HepG2 (cell line): ENCODE data around the gene PDP2. TPM values are rescaled to one million over a fixed set of nuclear protein-coding genes. Genes with fewer than 3 reads are reported as not detected.

ENCODE experiments used
- ATF3 ChIP-seq: sonication (generic); formaldehyde crosslinking; IDR thresholded peaks from 2 replicates; pipeline ENCODE4 v1.4.0; 2020; ENCODE audit warnings: missing genetic modification reagents
- CENPT ChIP-seq: sonication (generic); formaldehyde crosslinking; IDR thresholded peaks from 2 replicates; pipeline ENCODE4 v1.8.0; 2022; ENCODE audit warnings: low read depth, mild to moderate bottlenecking, moderate library complexity, missing genetic modification reagents
- DPF2 ChIP-seq: sonication (generic); formaldehyde crosslinking; IDR thresholded peaks from 2 replicates; pipeline ENCODE4 v1.4.0; 2020; ENCODE audit warnings: mild to moderate bottlenecking, low read depth, missing genetic modification reagents, borderline replicate concordance
- FOXC1 ChIP-seq: sonication (generic); formaldehyde crosslinking; IDR thresholded peaks from 2 replicates; pipeline ENCODE4 v1.8.0; 2022; ENCODE audit warnings: mild to moderate bottlenecking, missing genetic modification reagents, borderline replicate concordance
- FOXK2 ChIP-seq: fragments of 450-650 bp; IDR thresholded peaks from 2 replicates; pipeline ENCODE4 v1.6.1; 2016
- FOXP1 ChIP-seq, 2 experiments: fragments of 450-650 bp in 1 of 2; IDR thresholded peaks; 2 replicates each; pipeline ENCODE4 v1.6.1; 2017 to 2018; ENCODE audit warnings: antibody characterized with exemption in 1 of 2
- GABPB1 ChIP-seq: IDR thresholded peaks from 2 replicates; pipeline ENCODE4 v1.6.1; 2016; ENCODE audit warnings: mild to moderate bottlenecking, missing genetic modification reagents, moderate library complexity, missing compliant biosample characterization
- GPN1 ChIP-seq: sonication (generic); formaldehyde crosslinking; IDR thresholded peaks from 2 replicates; pipeline ENCODE4 v1.5.1; 2020; ENCODE audit warnings: missing genetic modification reagents, borderline replicate concordance
- HOXA5 ChIP-seq: sonication (generic); formaldehyde crosslinking; IDR thresholded peaks from 2 replicates; pipeline ENCODE4 v1.4.0; 2020; ENCODE audit warnings: missing genetic modification reagents
- MYC ChIP-seq: sonication (generic); formaldehyde crosslinking; IDR thresholded peaks from 2 replicates; pipeline ENCODE4 v1.9.0; 2021; ENCODE audit warnings: missing genetic modification reagents, borderline replicate concordance
- PCBP2 ChIP-seq: fragments of 200-400 bp; formaldehyde crosslinking; optimal IDR thresholded peaks from 2 replicates; pipeline ENCODE3; 2018; ENCODE audit warnings: low read length, low read depth; ENCODE audit not compliant: poor library complexity, severe bottlenecking
- POLR2A ChIP-seq, 2 experiments: IDR thresholded peaks; 2 replicates each; pipeline ENCODE4 v1.6.1; 2011; ENCODE audit warnings: low read depth in 2 of 2, low read length in 2 of 2, mild to moderate bottlenecking in 1 of 2, moderate library complexity in 1 of 2; ENCODE audit not compliant: insufficient read depth in 1 of 2
- PRDM10 ChIP-seq: sonication (generic); formaldehyde crosslinking; IDR thresholded peaks from 2 replicates; pipeline ENCODE4 v1.4.0; 2020; ENCODE audit warnings: low read depth, missing genetic modification reagents
- RFXAP ChIP-seq: sonication (generic); formaldehyde crosslinking; IDR thresholded peaks from 2 replicates; pipeline ENCODE4 v1.4.0; 2020; ENCODE audit warnings: missing genetic modification reagents, borderline replicate concordance
- TCF7 ChIP-seq: sonication (generic); IDR thresholded peaks from 2 replicates; pipeline ENCODE4 v1.6.1; 2016; ENCODE audit warnings: antibody characterized with exemption, low read depth
- YEATS4 ChIP-seq: sonication (generic); formaldehyde crosslinking; IDR thresholded peaks from 2 replicates; pipeline ENCODE4 v1.4.0; 2020; ENCODE audit warnings: missing genetic modification reagents, borderline replicate concordance
- ZBTB20 ChIP-seq: sonication (generic); formaldehyde crosslinking; IDR thresholded peaks from 2 replicates; pipeline ENCODE4 v1.8.1; 2023; ENCODE audit warnings: missing genetic modification reagents, low read depth, mild to moderate bottlenecking, borderline replicate concordance
- ZKSCAN1 ChIP-seq: fragments of 150-350 bp; IDR thresholded peaks from 2 replicates; pipeline ENCODE4 v1.6.1; 2014; ENCODE audit warnings: low read length
- ZMYM3 ChIP-seq: sonication (generic); formaldehyde crosslinking; IDR thresholded peaks from 2 replicates; pipeline ENCODE4 v1.5.1; 2020; ENCODE audit warnings: mild to moderate bottlenecking, missing genetic modification reagents
- ZNF251 ChIP-seq: sonication (generic); formaldehyde crosslinking; IDR thresholded peaks from 2 replicates; pipeline ENCODE4 v1.9.0; 2021; ENCODE audit warnings: mild to moderate bottlenecking, missing genetic modification reagents
- ZNF33A ChIP-seq: sonication (generic); formaldehyde crosslinking; IDR thresholded peaks from 2 replicates; pipeline ENCODE4 v1.5.1; 2020; ENCODE audit warnings: missing genetic modification reagents, mild to moderate bottlenecking, moderate library complexity, borderline replicate concordance
- ZNF501 ChIP-seq: sonication (generic); formaldehyde crosslinking; IDR thresholded peaks from 2 replicates; pipeline ENCODE4 v1.5.1; 2020; ENCODE audit warnings: mild to moderate bottlenecking, moderate library complexity, missing genetic modification reagents
- ZNF552 ChIP-seq: sonication (generic); formaldehyde crosslinking; IDR thresholded peaks from 2 replicates; pipeline ENCODE4 v1.9.0; 2022; ENCODE audit warnings: missing genetic modification reagents, mild to moderate bottlenecking, borderline replicate concordance
- ZNF569 ChIP-seq: sonication (generic); formaldehyde crosslinking; IDR thresholded peaks from 2 replicates; pipeline ENCODE4 v1.5.0; 2020; ENCODE audit warnings: mild to moderate bottlenecking, missing genetic modification reagents, moderate library complexity, borderline replicate concordance
- polyA plus RNA-seq, 8 experiments: library from polyadenylated mRNA; depleted of rRNA in 3 of 8; stranded (reverse) in 7 of 8; unstranded in 1 of 8; fragments of >200 nt; fragmentation: Illumina TruSeq in 4 of 8; extraction: Trizol in 4 of 8; gene quantifications; 2 replicates each; pipeline versions ENCODE4 v1.2.1 to v1.2.3, GENCODE V29; 2011 to 2016; ENCODE audit warnings: low read depth in 4 of 8, missing spikeins in 1 of 8, mixed read lengths in 1 of 8; ENCODE audit not compliant: insufficient read depth in 1 of 8
- total RNA-seq, 5 experiments: library from RNA; depleted of rRNA; stranded (reverse); fragments of >200 nt; fragmentation: Illumina TruSeq; extraction: Trizol; gene quantifications; 2 replicates each; pipeline ENCODE4 v1.2.3, GENCODE V29; 2016; ENCODE audit warnings: low read depth in 1 of 5

The PDP2 gene
- total and polyA plus RNA-seq, 2 of the 13 experiments (the other 11 are each of a cell fraction or from before 2014, with no cell fraction given): 12.8 to 15.8 TPM

- TF ChIP-seq ZNF33A (no peak), GPN1 (CRISPR knock-in tag) (no peak), ZBTB20 (peak; percentile 77; the same call in 1 of the 2 replicates), ATF3 (CRISPR knock-in tag) (peak; percentile 5; the same call in 1 of the 2 replicates), ZKSCAN1 (no peak), HOXA5 (CRISPR knock-in tag) (peak; percentile 58; the same call in 1 of the 2 replicates), PRDM10 (CRISPR knock-in tag) (no peak; the same call in 1 of the 2 replicates), MYC (CRISPR knock-in tag) (peak; percentile 34; the same call in 1 of the 2 replicates), ZMYM3 (CRISPR knock-in tag) (no peak; the same call in 1 of the 2 replicates), DPF2 (CRISPR knock-in tag) (peak; percentile 82; the same call in 1 of the 2 replicates), TCF7 (peak; percentile 96), CENPT (CRISPR knock-in tag) (no peak), ZNF552 (CRISPR knock-in tag) (0 out of 2 replicates have a peak, but pooled peaks have one; percentile 8), FOXP1 (IDR thresholded peaks at IDR 0.05) (no peak), FOXP1 (CRISPR knock-in tag; IDR thresholded peaks at IDR 0.05) (peak; percentile 66), ZNF569 (CRISPR knock-in tag) (no peak), YEATS4 (CRISPR knock-in tag) (peak; percentile 55; the same call in 1 of the 2 replicates), FOXK2 (peak; percentile 72), POLR2A (IDR thresholded peaks at IDR 0.05; ENCODE audit: insufficient read depth in 1 of 2, low read depth in 2 of 2, low read length in 2 of 2) (0 out of 4 replicates have a peak, but pooled peaks of 1 of the 2 experiments have one; percentile 27), RFXAP (peak; percentile 71), ZNF501 (CRISPR knock-in tag) (peak; percentile 9; the same call in 1 of the 2 replicates), PCBP2 (no peak), ZNF251 (CRISPR knock-in tag) (no peak), GABPB1 (CRISPR knock-in tag) (peak; percentile 17), FOXC1 (CRISPR knock-in tag) (no peak)
Measured at GRCh38 chr16:66904846-66905632, 24.7 kb downstream of the PDP2 start (continued).
